ENCODE measurements around the gene MRTFA. TPM values are rescaled to one million over a fixed set of nuclear protein-coding genes. Genes with fewer than 3 reads are reported as not detected.

Gene MRTFA
- total RNA-seq, 4 donors from 2014 or later = 46.0 to 408 (median 90.0) TPM

DNA sequence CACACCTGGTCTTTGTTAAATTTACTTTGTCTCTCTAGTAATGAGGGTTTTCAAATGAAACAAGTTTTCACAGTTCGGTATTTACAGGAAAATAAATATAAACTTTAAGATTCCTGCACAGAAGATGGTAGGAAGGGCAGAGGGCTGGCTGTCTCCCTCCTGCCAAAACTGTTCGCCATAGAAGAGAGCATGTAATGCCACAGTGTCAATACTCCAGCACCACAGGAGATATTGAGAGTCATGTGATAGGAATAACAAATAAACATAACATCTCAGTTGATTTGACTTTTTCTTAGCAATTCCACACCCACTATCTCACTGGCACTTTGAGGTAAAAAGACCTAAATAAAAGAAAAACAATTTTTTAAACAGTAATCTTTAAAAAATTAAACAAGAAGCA lies 100.9 kb downstream of the MRTFA start:
- no peaks in the 10 kb centered on the region for H3K36me3 ChIP-seq
- no peaks in the 10 kb centered on the region for H3K9me3 ChIP-seq
- in situ Hi-C loops (cut with MboI; ENCODE audit: low pct_ligation_motif_present in 1 of 4, low pct_unique_long_range_greater_than_20kb in 1 of 4, low sequenced_read_pairs in 3 of 4) (loop anchor here in 1 of 4 donors (25.0 kb wide), 1 partner anchor 102 kb away; the partner anchor contains the start of gene MRTFA), intact Hi-C loops (cut with DNase I; ENCODE audit: low total_unique reads) (no loop called here)
- H3K27ac ChIP-seq = peak overlapping the region in 3 of 4 donors; percentile 38 to 63 (median 59)
- H3K4me3 ChIP-seq = no peak overlapping the region
- no peak for DNase-seq
- H3K27me3 ChIP-seq = no peaks in the 10 kb centered on the region
- TF ChIP-seq, protein P1, sequence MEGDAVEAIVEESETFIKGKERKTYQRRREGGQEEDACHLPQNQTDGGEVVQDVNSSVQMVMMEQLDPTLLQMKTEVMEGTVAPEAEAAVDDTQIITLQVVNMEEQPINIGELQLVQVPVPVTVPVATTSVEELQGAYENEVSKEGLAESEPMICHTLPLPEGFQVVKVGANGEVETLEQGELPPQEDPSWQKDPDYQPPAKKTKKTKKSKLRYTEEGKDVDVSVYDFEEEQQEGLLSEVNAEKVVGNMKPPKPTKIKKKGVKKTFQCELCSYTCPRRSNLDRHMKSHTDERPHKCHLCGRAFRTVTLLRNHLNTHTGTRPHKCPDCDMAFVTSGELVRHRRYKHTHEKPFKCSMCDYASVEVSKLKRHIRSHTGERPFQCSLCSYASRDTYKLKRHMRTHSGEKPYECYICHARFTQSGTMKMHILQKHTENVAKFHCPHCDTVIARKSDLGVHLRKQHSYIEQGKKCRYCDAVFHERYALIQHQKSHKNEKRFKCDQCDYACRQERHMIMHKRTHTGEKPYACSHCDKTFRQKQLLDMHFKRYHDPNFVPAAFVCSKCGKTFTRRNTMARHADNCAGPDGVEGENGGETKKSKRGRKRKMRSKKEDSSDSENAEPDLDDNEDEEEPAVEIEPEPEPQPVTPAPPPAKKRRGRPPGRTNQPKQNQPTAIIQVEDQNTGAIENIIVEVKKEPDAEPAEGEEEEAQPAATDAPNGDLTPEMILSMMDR (IDR thresholded peaks at IDR 0.05) = no peak
- TF ChIP-seq POLR2A (IDR thresholded peaks at IDR 0.05) = no peak
- H3K4me1 ChIP-seq = peaks cover 17 to 43% (median 29%) of the 10 kb centered on the region in 4 donors
- WGBS, 2 donors (ENCODE audit: low coverage in 1 of 2) = 78 to 92% methylated on average over 1 to 2 of the region's 2 CpGs

DNA sequence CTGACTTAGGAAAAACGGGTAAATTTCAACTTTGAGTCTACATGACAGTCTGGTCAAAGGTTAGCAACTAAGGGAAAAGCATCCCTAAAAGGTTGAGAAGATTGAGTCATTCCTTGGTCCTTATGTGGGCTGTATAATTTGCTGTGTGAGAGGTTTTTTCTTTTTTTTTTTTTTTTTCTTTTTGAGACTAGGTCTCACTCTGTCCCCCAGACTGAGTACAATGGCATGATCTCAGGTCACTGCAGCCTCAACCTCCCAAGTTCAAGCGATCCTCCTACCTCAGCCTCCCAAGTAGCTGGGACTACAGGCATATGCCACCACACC lies 101.4 kb downstream of the MRTFA start:
- WGBS, 2 donors (ENCODE audit: low coverage in 1 of 2) = 33 to 64% methylated on average over 1 to 2 of the region's 2 CpGs

DNA sequence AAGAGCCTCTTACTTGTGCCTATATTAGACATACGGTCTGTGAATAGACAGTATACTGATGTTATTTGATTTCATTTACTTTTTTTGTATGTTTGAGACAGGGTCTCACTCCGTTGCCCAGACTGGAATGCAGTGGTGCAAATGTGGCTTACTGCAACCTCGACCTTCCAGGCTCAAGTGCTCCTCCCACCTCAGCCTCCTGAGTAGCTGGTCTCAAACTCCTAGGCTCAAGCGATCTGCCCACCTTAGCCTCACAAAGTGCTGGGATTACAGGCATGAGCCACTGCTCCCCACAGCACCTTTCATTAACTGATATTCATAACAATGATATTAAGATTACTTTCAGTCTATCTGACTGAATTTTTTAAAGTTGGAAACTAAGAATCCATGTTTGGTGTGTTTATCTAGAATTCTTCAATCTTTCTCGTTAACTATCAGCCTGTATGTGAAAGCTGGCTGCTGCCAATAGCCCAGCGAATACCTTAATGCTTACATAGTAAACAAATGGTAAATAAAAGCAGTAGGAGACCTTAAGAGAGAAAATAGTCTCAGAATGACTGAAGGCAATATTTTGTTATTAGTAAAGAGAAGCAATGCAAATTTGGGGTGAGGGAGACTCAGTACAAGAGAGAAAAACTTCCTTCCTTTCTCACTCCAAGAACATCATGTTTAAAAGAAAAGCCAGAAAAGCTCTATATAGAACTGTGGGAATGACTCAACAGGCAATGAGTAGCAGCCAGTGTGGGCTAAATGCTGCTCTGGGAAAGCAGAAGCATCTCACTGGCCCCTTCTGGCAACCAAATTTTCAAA lies 101.9 kb downstream of the MRTFA start:
- Histone ChIP-seq H3K27ac (peak overlapping the region; percentile 38 to 63 (median 52)), H3K4me1 (peaks cover 17 to 52% (median 34%) of the 10 kb centered on the region in 4 donors), H3K36me3 (no peaks in the 10 kb centered on the region), H3K4me3 (peak overlapping the region in 1 of 4 donors; percentile 7), H3K27me3 (no peaks in the 10 kb centered on the region), H3K9me3 (no peaks in the 10 kb centered on the region)
- intact Hi-C loops (cut with DNase I; ENCODE audit: low total_unique reads) (no loop called here), in situ Hi-C loops (cut with MboI; ENCODE audit: low pct_ligation_motif_present in 1 of 4, low pct_unique_long_range_greater_than_20kb in 1 of 4, low sequenced_read_pairs in 3 of 4) (loop anchor here in 1 of 4 donors (25.0 kb wide), 1 partner anchor 103 kb away; the partner anchor contains the start of gene MRTFA)
- WGBS, 2 donors (ENCODE audit: low coverage in 1 of 2) = 48 to 69% methylated on average over 5 to 6 of the region's 6 CpGs
- TF ChIP-seq POLR2A (IDR thresholded peaks at IDR 0.05) (no peak), EP300 (IDR thresholded peaks at IDR 0.05; ENCODE audit: low read depth) (no peak), POLR2AphosphoS5 (IDR thresholded peaks at IDR 0.05) (no peak)
- TF ChIP-seq, protein P1 (IDR thresholded peaks at IDR 0.05) = no peak
- DNase-seq = no peak

More for the DNA sequence above, 101.4 kb downstream of the MRTFA start:
- peaks cover 17 to 46% (median 33%) of the 10 kb centered on the region in 4 donors for H3K4me1 ChIP-seq
- H3K27ac ChIP-seq = peak overlapping the region; percentile 38 to 63 (median 52)
- no peaks in the 10 kb centered on the region for H3K9me3 ChIP-seq
- no peak overlapping the region for H3K4me3 ChIP-seq
- no peaks in the 10 kb centered on the region for H3K36me3 ChIP-seq
- intact Hi-C loops (cut with DNase I; ENCODE audit: low total_unique reads) = no loop called here
- no peak for DNase-seq
- TF ChIP-seq, protein P1 (IDR thresholded peaks at IDR 0.05) = no peak
- TF ChIP-seq POLR2AphosphoS5 (IDR thresholded peaks at IDR 0.05) (no peak), EP300 (IDR thresholded peaks at IDR 0.05; ENCODE audit: low read depth) (no peak), POLR2A (IDR thresholded peaks at IDR 0.05) (no peak)
- in situ Hi-C loops (cut with MboI; ENCODE audit: low pct_ligation_motif_present in 1 of 4, low pct_unique_long_range_greater_than_20kb in 1 of 4, low sequenced_read_pairs in 3 of 4) = loop anchor here in 1 of 4 donors (25.0 kb wide), 1 partner anchor 102 kb away; the partner anchor contains the start of gene MRTFA
- no peaks in the 10 kb centered on the region for H3K27me3 ChIP-seq

DNA sequence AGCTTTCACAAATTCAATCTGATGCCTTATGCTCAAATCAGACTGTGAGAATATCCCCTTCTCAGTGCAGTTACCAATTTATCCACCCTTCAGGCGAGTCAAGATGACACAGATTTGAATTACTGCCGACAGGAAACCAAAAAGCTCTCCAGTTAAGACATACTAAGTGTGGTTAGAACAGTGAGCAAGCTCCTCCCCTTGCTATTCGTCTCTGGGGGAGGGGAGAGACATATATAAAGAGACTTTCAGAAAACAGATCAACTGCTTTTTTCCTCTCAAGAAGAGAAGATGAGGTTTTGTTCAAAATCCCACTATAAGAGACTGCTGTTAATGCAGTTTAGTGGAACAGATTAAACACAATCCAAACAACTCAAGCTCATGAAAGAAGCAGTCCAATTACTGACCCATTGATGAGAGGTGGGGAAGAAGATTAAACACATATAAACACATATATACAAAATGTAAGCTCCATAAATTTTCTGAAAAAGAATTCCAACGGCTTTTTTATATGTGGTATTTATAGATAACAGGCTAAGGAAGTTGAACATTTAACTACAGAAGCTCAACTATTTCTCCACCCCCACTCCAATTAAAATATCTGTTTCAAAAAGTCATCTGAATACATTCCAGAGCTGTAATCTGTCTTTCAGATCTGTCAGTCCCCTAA lies 102.7 kb downstream of the MRTFA start:
- H3K9me3 ChIP-seq = no peaks in the 10 kb centered on the region
- WGBS, 2 donors (ENCODE audit: low coverage in 1 of 2) = 20 to 22% methylated on average over 4 of the region's 4 CpGs
- TF ChIP-seq POLR2A (IDR thresholded peaks at IDR 0.05) (no peak), POLR2AphosphoS5 (IDR thresholded peaks at IDR 0.05) (peak in 2 of 3 donors; percentile 7 to 22), EP300 (IDR thresholded peaks at IDR 0.05; ENCODE audit: low read depth) (no peak)
- TF ChIP-seq, protein P1 (IDR thresholded peaks at IDR 0.05) = no peak
- DNase-seq = peak; percentile 19
- peak overlapping the region; percentile 38 to 63 (median 52) for H3K27ac ChIP-seq
- intact Hi-C loops (cut with DNase I; ENCODE audit: low total_unique reads) (no loop called here), in situ Hi-C loops (cut with MboI; ENCODE audit: low pct_ligation_motif_present in 1 of 4, low pct_unique_long_range_greater_than_20kb in 1 of 4, low sequenced_read_pairs in 3 of 4) (loop anchor here in 1 of 4 donors (25.0 kb wide), 1 partner anchor 103 kb away; the partner anchor contains the start of gene MRTFA)
- H3K27me3 ChIP-seq = no peaks in the 10 kb centered on the region
- H3K4me1 ChIP-seq = peaks cover 17 to 52% (median 34%) of the 10 kb centered on the region in 4 donors
- H3K4me3 ChIP-seq = peak overlapping the region in 2 of 4 donors; percentile 0 to 23
- no peaks in the 10 kb centered on the region for H3K36me3 ChIP-seq
